SW480 (cell line): ENCODE measurements around the gene LRRC8D.

Experiments used
- DNase-seq: peaks from one replicate; pipeline ENCODE4 v3.0.0-alpha.2; 2016; ENCODE audit warnings: low spot score

The LRRC8D gene

GRCh38 chr1:89807503-89807902 is 13.3 kb upstream of the LRRC8D start:
- DNase-seq: no peak

GRCh38 chr1:89807983-89808382 is 12.8 kb upstream of the LRRC8D start:
- no peak for DNase-seq

- peak; percentile 32 for DNase-seq
Measured at GRCh38 chr1:89808441-89809117, 12.3 kb upstream of the LRRC8D start.

GRCh38 chr1:89809556-89809955 is 11.3 kb upstream of the LRRC8D start:
- DNase-seq: no peak

- DNase-seq: no peak
Measured at GRCh38 chr1:89810302-89810701, 10.5 kb upstream of the LRRC8D start.

- no peak for DNase-seq
Measured at GRCh38 chr1:89810880-89811279, 10.0 kb upstream of the LRRC8D start.

- DNase-seq: no peak
Measured at GRCh38 chr1:89812992-89813391, 7.8 kb upstream of the LRRC8D start.

GRCh38 chr1:89815040-89815439 is 5.8 kb upstream of the LRRC8D start:
- DNase-seq: no peak

GRCh38 chr1:89815611-89816010 is 5.2 kb upstream of the LRRC8D start:
- DNase-seq: no peak

GRCh38 chr1:89816366-89816765 is 4.5 kb upstream of the LRRC8D start:
- DNase-seq: no peak

GRCh38 chr1:89821322-89822108 is 683 bp downstream of the LRRC8D start:
- peak; percentile 63 for DNase-seq

GRCh38 chr1:89822109-89822962 is 1.5 kb downstream of the LRRC8D start:
- peak; percentile 36 for DNase-seq

GRCh38 chr1:89822999-89823628 is 2.3 kb downstream of the LRRC8D start:
- peak; percentile 55 for DNase-seq

- DNase-seq: no peak
Measured at GRCh38 chr1:89823679-89824292, 3.0 kb downstream of the LRRC8D start.

- DNase-seq: peak; percentile 38
Measured at GRCh38 chr1:89826594-89826993, 5.8 kb downstream of the LRRC8D start.

GRCh38 chr1:89827330-89827729 is 6.5 kb downstream of the LRRC8D start:
- no peak for DNase-seq

- no peak for DNase-seq
Measured at GRCh38 chr1:89827902-89828301, 7.1 kb downstream of the LRRC8D start.

- DNase-seq: no peak
Measured at GRCh38 chr1:89829186-89829585, 8.4 kb downstream of the LRRC8D start.

GRCh38 chr1:89831462-89832120 is 10.8 kb downstream of the LRRC8D start:
- DNase-seq: no peak

- DNase-seq: no peak
Measured at GRCh38 chr1:89832496-89833127, 11.8 kb downstream of the LRRC8D start.
